Measurements from ENCODE around the gene BCAS4.
A peak's percentile ranks its signal among the peaks of the same experiment; 100 is the strongest.

The BCAS4 gene

GRCh38 chr20:50845566-50846215 is 50.8 kb downstream of the BCAS4 start:
- no peak for TF ChIP-seq JUND (IDR thresholded peaks at IDR 0.05; ENCODE audit: low read depth)
- in situ Hi-C loops (cut with HindIII; ENCODE audit: low pct_unique_long_range_greater_than_20kb, low sequenced_read_pairs): no loop called here
- DNase-seq (ENCODE audit: low read depth in 1 of 2, low spot score in 1 of 2): peak in 1 of 2 experiments; percentile 31

GRCh38 chr20:50848341-50848808 is 53.5 kb downstream of the BCAS4 start:
- no peak for DNase-seq (ENCODE audit: low read depth in 1 of 2, low spot score in 1 of 2)
- TF ChIP-seq JUND (IDR thresholded peaks at IDR 0.05; ENCODE audit: low read depth): no peak
- in situ Hi-C loops (cut with HindIII; ENCODE audit: low pct_unique_long_range_greater_than_20kb, low sequenced_read_pairs): no loop called here

- no peak for DNase-seq (ENCODE audit: low read depth in 1 of 2, low spot score in 1 of 2)
- no peak for TF ChIP-seq JUND (IDR thresholded peaks at IDR 0.05; ENCODE audit: low read depth)
- in situ Hi-C loops (cut with HindIII; ENCODE audit: low pct_unique_long_range_greater_than_20kb, low sequenced_read_pairs): no loop called here
Observed at GRCh38 chr20:50848846-50849673, 54.2 kb downstream of the BCAS4 start.

- in situ Hi-C loops (cut with HindIII; ENCODE audit: low pct_unique_long_range_greater_than_20kb, low sequenced_read_pairs): no loop called here
- DNase-seq (ENCODE audit: low read depth in 1 of 2, low spot score in 1 of 2): no peak
- TF ChIP-seq JUND (IDR thresholded peaks at IDR 0.05; ENCODE audit: low read depth): no peak
Observed at GRCh38 chr20:50850721-50851286, 55.9 kb downstream of the BCAS4 start.

- in situ Hi-C loops (cut with HindIII; ENCODE audit: low pct_unique_long_range_greater_than_20kb, low sequenced_read_pairs): no loop called here
- TF ChIP-seq JUND (IDR thresholded peaks at IDR 0.05; ENCODE audit: low read depth): no peak
- DNase-seq (ENCODE audit: low read depth in 1 of 2, low spot score in 1 of 2): no peak
Observed at GRCh38 chr20:50852085-50852484, 57.2 kb downstream of the BCAS4 start.

- no peak for TF ChIP-seq JUND (IDR thresholded peaks at IDR 0.05; ENCODE audit: low read depth)
- DNase-seq (ENCODE audit: low read depth in 1 of 2, low spot score in 1 of 2): no peak
- in situ Hi-C loops (cut with HindIII; ENCODE audit: low pct_unique_long_range_greater_than_20kb, low sequenced_read_pairs): no loop called here
Observed at GRCh38 chr20:50854506-50855249, 59.8 kb downstream of the BCAS4 start.

- peak in 1 of 2 experiments; percentile 45 for DNase-seq (ENCODE audit: low read depth in 1 of 2, low spot score in 1 of 2)
- no peak for TF ChIP-seq JUND (IDR thresholded peaks at IDR 0.05; ENCODE audit: low read depth)
- in situ Hi-C loops (cut with HindIII; ENCODE audit: low pct_unique_long_range_greater_than_20kb, low sequenced_read_pairs): no loop called here
Observed at GRCh38 chr20:50855498-50856474, 60.9 kb downstream of the BCAS4 start.

- TF ChIP-seq JUND (IDR thresholded peaks at IDR 0.05; ENCODE audit: low read depth): no peak
- in situ Hi-C loops (cut with HindIII; ENCODE audit: low pct_unique_long_range_greater_than_20kb, low sequenced_read_pairs): no loop called here
- DNase-seq (ENCODE audit: low read depth in 1 of 2, low spot score in 1 of 2): no peak
Observed at GRCh38 chr20:50856475-50857041, 61.7 kb downstream of the BCAS4 start.

- no peak for TF ChIP-seq JUND (IDR thresholded peaks at IDR 0.05; ENCODE audit: low read depth)
- in situ Hi-C loops (cut with HindIII; ENCODE audit: low pct_unique_long_range_greater_than_20kb, low sequenced_read_pairs): no loop called here
Observed at GRCh38 chr20:50857348-50857747, 62.5 kb downstream of the BCAS4 start.

GRCh38 chr20:50858525-50858924 is 63.7 kb downstream of the BCAS4 start:
- TF ChIP-seq JUND (IDR thresholded peaks at IDR 0.05; ENCODE audit: low read depth): no peak
- in situ Hi-C loops (cut with HindIII; ENCODE audit: low pct_unique_long_range_greater_than_20kb, low sequenced_read_pairs): no loop called here
- no peak for DNase-seq (ENCODE audit: low read depth in 1 of 2, low spot score in 1 of 2)

More at GRCh38 chr20:50857348-50857747, 62.5 kb downstream of the BCAS4 start:
- DNase-seq (ENCODE audit: low read depth in 1 of 2, low spot score in 1 of 2): no peak

- in situ Hi-C loops (cut with HindIII; ENCODE audit: low pct_unique_long_range_greater_than_20kb, low sequenced_read_pairs): no loop called here
- DNase-seq (ENCODE audit: low read depth in 1 of 2, low spot score in 1 of 2): no peak
- no peak for TF ChIP-seq JUND (IDR thresholded peaks at IDR 0.05; ENCODE audit: low read depth)
Observed at GRCh38 chr20:50859161-50859560, 64.3 kb downstream of the BCAS4 start.

Data from T47D (cell line).